GM12892 (cell line): ENCODE data around the gene NEDD4L.

Experiments
- POLR2A ChIP-seq: IDR thresholded peaks from 2 replicates; pipeline ENCODE4 v1.6.1; 2011; ENCODE audit warnings: low read depth, low read length, control low read depth
- POLR2AphosphoS5 ChIP-seq: IDR thresholded peaks from 2 replicates; pipeline ENCODE4 v1.6.1; 2011; ENCODE audit warnings: low read depth, low read length, control low read depth
- TAF1 ChIP-seq: IDR thresholded peaks from 2 replicates; pipeline ENCODE4 v1.6.1; 2011; ENCODE audit warnings: low read depth, mild to moderate bottlenecking, control low read depth, low read length, borderline replicate concordance

GRCh38 chr18:58167073-58167472 is 123.0 kb downstream of the NEDD4L start:
- TF ChIP-seq POLR2A (no peak), POLR2AphosphoS5 (no peak), TAF1 (no peak)
